ENCODE measurements around the gene PDK4.
A peak's percentile ranks its signal among the peaks of the same experiment; 100 is the strongest.

DNA sequence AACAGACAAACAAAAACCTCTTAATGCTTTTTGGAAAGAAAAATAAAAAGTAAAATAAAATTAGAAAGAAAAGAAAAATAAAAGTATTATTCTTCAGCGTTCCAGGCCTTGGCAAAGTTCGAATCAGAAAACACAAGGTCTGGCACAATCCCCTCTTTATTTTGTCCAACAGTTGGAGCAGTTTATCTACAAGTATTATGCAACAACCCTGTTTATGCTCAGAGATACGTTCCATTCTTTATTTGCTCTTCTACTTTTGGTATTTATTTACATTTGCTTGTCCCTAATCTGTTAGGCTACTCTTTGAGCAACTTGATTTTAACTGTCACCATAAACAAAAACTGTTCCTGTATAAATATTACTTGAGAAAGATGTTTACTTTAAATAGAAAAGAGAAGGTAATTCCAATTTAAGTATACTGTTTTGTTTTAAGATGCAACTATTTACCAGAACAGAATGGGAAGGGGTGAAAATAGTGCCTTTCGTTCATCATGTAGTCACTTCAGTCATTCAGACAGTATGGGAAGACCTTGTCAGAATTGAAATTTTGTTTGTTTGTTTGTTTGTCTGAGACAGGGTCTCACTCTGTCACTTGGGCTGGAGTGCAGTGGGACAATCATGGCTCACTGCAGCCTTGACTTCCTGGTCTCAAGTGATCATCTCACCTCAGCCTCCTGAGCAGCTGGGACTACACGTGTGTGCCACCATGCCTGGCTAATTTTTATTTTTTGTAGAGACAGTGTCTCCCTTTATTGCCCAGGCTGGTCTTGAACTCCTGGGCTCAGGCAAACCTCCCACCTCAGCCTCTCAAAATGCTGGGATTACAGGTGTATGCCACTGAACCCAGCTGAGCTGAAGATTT, 5.7 kb downstream of the PDK4 start:
- peak in 1 of 4 donors; percentile 50 for TF ChIP-seq POLR2A (IDR thresholded peaks at IDR 0.05)
- TF ChIP-seq, protein P1, sequence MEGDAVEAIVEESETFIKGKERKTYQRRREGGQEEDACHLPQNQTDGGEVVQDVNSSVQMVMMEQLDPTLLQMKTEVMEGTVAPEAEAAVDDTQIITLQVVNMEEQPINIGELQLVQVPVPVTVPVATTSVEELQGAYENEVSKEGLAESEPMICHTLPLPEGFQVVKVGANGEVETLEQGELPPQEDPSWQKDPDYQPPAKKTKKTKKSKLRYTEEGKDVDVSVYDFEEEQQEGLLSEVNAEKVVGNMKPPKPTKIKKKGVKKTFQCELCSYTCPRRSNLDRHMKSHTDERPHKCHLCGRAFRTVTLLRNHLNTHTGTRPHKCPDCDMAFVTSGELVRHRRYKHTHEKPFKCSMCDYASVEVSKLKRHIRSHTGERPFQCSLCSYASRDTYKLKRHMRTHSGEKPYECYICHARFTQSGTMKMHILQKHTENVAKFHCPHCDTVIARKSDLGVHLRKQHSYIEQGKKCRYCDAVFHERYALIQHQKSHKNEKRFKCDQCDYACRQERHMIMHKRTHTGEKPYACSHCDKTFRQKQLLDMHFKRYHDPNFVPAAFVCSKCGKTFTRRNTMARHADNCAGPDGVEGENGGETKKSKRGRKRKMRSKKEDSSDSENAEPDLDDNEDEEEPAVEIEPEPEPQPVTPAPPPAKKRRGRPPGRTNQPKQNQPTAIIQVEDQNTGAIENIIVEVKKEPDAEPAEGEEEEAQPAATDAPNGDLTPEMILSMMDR (IDR thresholded peaks at IDR 0.05) = no peak
- TF ChIP-seq EP300 (IDR thresholded peaks at IDR 0.05) = peak in 1 of 4 donors; percentile 28
